Transverse colon (tissue), 4 donors: Measurements from ENCODE around the gene SP140L.
"Not testable (repeated sequence)": the region's sequence is repeated elsewhere in the genome, so short reads cannot be mapped to it uniquely, and the experiment has no call there.

Source experiments
- EP300 ChIP-seq: sonication (generic); formaldehyde crosslinking; IDR thresholded peaks from one replicate; pipeline ENCODE4 v1.6.1; 2017; ENCODE audit warnings: antibody characterized with exemption, low read depth
- POLR2A ChIP-seq: fragments of 450-650 bp; IDR thresholded peaks from one replicate; pipeline ENCODE4 v1.6.1; 2016; ENCODE audit warnings: antibody characterized with exemption, mild to moderate bottlenecking, moderate library complexity
- POLR2AphosphoS5 ChIP-seq, 3 donors: sonication (generic); formaldehyde crosslinking; IDR thresholded peaks; one replicate each; pipeline ENCODE4 v1.6.1; 2016; ENCODE audit warnings: antibody characterized with exemption in 3 of 3
- TF ChIP-seq, protein P1 (sequence below), 5 experiments: fragments of 200-600 bp in 3 of 5; fragments of 450-650 bp in 2 of 5; sonication (generic) in 3 of 5; IDR thresholded peaks; 1 replicate in 2 of 5; 2 replicates in 3 of 5; pipeline ENCODE4 v1.5.1; 2016 to 2017; ENCODE audit warnings: antibody characterized with exemption in 5 of 5, inconsistent platforms in 3 of 5, mild to moderate bottlenecking in 2 of 5, moderate library complexity in 1 of 5

DNA sequence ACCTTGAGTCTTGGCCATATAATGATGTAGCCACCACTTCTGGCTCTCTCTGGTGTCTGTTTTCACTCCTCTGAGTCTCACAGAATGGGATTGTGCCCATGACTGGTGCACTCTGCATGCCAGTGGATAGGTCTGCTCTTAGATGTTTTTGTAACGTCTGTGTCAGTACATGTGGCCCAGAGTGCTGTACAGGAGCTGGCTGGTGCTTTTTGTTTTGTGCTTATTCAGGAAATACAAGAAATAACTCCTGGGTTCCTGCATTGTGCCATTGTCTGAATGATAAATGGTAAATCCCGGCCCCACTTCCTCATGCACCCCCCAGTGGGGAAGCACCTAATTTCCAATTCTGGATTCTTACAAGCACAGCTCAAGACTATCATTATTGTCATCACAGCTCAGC, 82.3 kb downstream of the SP140L start:
- TF ChIP-seq, protein P1, sequence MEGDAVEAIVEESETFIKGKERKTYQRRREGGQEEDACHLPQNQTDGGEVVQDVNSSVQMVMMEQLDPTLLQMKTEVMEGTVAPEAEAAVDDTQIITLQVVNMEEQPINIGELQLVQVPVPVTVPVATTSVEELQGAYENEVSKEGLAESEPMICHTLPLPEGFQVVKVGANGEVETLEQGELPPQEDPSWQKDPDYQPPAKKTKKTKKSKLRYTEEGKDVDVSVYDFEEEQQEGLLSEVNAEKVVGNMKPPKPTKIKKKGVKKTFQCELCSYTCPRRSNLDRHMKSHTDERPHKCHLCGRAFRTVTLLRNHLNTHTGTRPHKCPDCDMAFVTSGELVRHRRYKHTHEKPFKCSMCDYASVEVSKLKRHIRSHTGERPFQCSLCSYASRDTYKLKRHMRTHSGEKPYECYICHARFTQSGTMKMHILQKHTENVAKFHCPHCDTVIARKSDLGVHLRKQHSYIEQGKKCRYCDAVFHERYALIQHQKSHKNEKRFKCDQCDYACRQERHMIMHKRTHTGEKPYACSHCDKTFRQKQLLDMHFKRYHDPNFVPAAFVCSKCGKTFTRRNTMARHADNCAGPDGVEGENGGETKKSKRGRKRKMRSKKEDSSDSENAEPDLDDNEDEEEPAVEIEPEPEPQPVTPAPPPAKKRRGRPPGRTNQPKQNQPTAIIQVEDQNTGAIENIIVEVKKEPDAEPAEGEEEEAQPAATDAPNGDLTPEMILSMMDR (IDR thresholded peaks at IDR 0.05), result not testable (repeated sequence)
- TF ChIP-seq POLR2A; POLR2AphosphoS5 (IDR thresholded peaks at IDR 0.05); EP300: not testable (repeated sequence)
